K562 (cell line): ENCODE measurements around the gene EPHA2. TPM values are rescaled to one million over a fixed set of nuclear protein-coding genes. Genes with fewer than 3 reads are reported as not detected.

Experiments used
- ARID1B ChIP-seq: fragments of 450-650 bp; IDR thresholded peaks from 2 replicates; pipeline ENCODE4 v1.6.1; 2016; ENCODE audit warnings: antibody characterized with exemption, mild to moderate bottlenecking, inconsistent platforms
- ARNT ChIP-seq, 2 experiments: fragments of 450-650 bp; IDR thresholded peaks; 2 replicates each; pipeline ENCODE4 v1.6.1; 2016; ENCODE audit warnings: mild to moderate bottlenecking in 1 of 2
- CBFA2T2 ChIP-seq: fragments of 450-650 bp; conservative IDR thresholded peaks from 2 replicates; pipeline ENCODE4 v1.6.1; 2017; ENCODE audit warnings: mild to moderate bottlenecking
- CBFA2T3 ChIP-seq: fragments of 450-650 bp; IDR thresholded peaks from 2 replicates; pipeline ENCODE4 v1.6.1; 2017
- CBX1 ChIP-seq: sonication (generic); IDR thresholded peaks from 2 replicates; pipeline ENCODE4 v1.6.1; 2016; ENCODE audit warnings: antibody characterized with exemption, low read depth, mild to moderate bottlenecking
- COPS2 ChIP-seq: fragments of 450-650 bp; conservative IDR thresholded peaks from 2 replicates; pipeline ENCODE4 v1.6.1; 2016; ENCODE audit warnings: mild to moderate bottlenecking, moderate library complexity
- CREM ChIP-seq: IDR thresholded peaks from 2 replicates; pipeline ENCODE4 v1.6.1; 2014; ENCODE audit warnings: antibody characterized with exemption, low read depth
- DMBX1 ChIP-seq: fragments of 250-450 bp; sonication (Bioruptor Pico); IDR thresholded peaks from 2 replicates; pipeline ENCODE4 v1.8.0; 2022; ENCODE audit warnings: inconsistent platforms, mild to moderate bottlenecking, moderate library complexity, borderline replicate concordance
- ETV6 ChIP-seq, 3 experiments: fragments of 150-350 bp in 1 of 3; sonication (generic) in 1 of 3; formaldehyde crosslinking in 1 of 3; IDR thresholded peaks; 2 replicates each; pipeline versions ENCODE4 v1.6.1 to v1.8.0; 2014 to 2022; ENCODE audit warnings: borderline replicate concordance in 2 of 3, low read depth in 2 of 3, antibody characterized with exemption in 1 of 3, low read length in 1 of 3, mild to moderate bottlenecking in 1 of 3, missing genetic modification reagents in 1 of 3
- JUND ChIP-seq, 2 experiments: IDR thresholded peaks; 2 replicates in 1 of 2; 3 replicates in 1 of 2; pipeline ENCODE4 v1.6.1; 2011; ENCODE audit warnings: borderline replicate concordance in 2 of 2, low read depth in 2 of 2, low read length in 2 of 2, improper control_type of control experiment in 1 of 2, missing biosample characterization in 1 of 2, missing genetic modification characterization in 1 of 2, missing genetic modification reagents in 1 of 2
- MTA2 ChIP-seq: fragments of 450-650 bp; IDR thresholded peaks from 2 replicates; pipeline ENCODE4 v1.6.1; 2016; ENCODE audit warnings: low read depth
- RCOR1 ChIP-seq, 2 experiments: IDR thresholded peaks; 2 replicates each; pipeline ENCODE4 v1.6.1; 2012; ENCODE audit warnings: low read depth in 2 of 2, low read length in 2 of 2, borderline replicate concordance in 1 of 2, improper control_type of control experiment in 1 of 2
- RUNX1 ChIP-seq: sonication (generic); IDR thresholded peaks from 2 replicates; pipeline ENCODE4 v1.6.1; 2016; ENCODE audit warnings: antibody characterized with exemption, low read depth
- SMARCE1 ChIP-seq: fragments of 450-650 bp; IDR thresholded peaks from 2 replicates; pipeline ENCODE4 v1.7.1; 2016; ENCODE audit warnings: mild to moderate bottlenecking
- TCF3 ChIP-seq: sonication (generic); formaldehyde crosslinking; IDR thresholded peaks from 2 replicates; pipeline ENCODE4 v1.4.0; 2020; ENCODE audit warnings: mild to moderate bottlenecking, missing genetic modification reagents
- ZBTB1 ChIP-seq: sonication (generic); formaldehyde crosslinking; IDR thresholded peaks from 2 replicates; pipeline ENCODE4 v1.8.1; 2023; ENCODE audit warnings: missing genetic modification reagents, low read depth, mild to moderate bottlenecking, borderline replicate concordance
- ZBTB17 ChIP-seq: fragments of 450-650 bp; formaldehyde crosslinking; IDR thresholded peaks from 2 replicates; pipeline ENCODE4 v1.4.0; 2020; ENCODE audit warnings: mild to moderate bottlenecking
- ZEB2 ChIP-seq: fragments of 450-650 bp; IDR thresholded peaks from 2 replicates; pipeline ENCODE4 v1.6.1; 2016
- ZNF347 ChIP-seq: fragments of 450-650 bp; formaldehyde crosslinking; IDR thresholded peaks from 2 replicates; pipeline ENCODE4 v1.4.0; 2020; ENCODE audit warnings: low read depth, mild to moderate bottlenecking, moderate library complexity
- ZNF395 ChIP-seq: fragments of 200-800 bp; sonication (Bioruptor generic); IDR thresholded peaks from 2 replicates; pipeline ENCODE4 v1.6.1; 2017; ENCODE audit warnings: missing genetic modification characterization, missing compliant biosample characterization
- ZNF696 ChIP-seq: fragments of 250-450 bp; sonication (Bioruptor Pico); conservative IDR thresholded peaks from 2 replicates; pipeline ENCODE4 v1.4.0; 2020; ENCODE audit warnings: mild to moderate bottlenecking, moderate library complexity
- ZNF785 ChIP-seq: fragments of 250-450 bp; sonication (Bioruptor Pico); IDR thresholded peaks from 2 replicates; pipeline ENCODE4 v1.4.0; 2020; ENCODE audit warnings: mild to moderate bottlenecking
- ZNF830 ChIP-seq: fragments of 250-450 bp; sonication (Bioruptor Pico); IDR thresholded peaks from 2 replicates; pipeline ENCODE4 v1.5.0; 2021; ENCODE audit warnings: mild to moderate bottlenecking
- polyA plus RNA-seq, 8 experiments: library from polyadenylated mRNA; depleted of rRNA in 4 of 8; stranded (reverse) in 5 of 8; unstranded in 3 of 8; fragments of >200 nt; fragmentation: Nextera tagmentation in 2 of 8; fragmentation: Illumina TruSeq in 1 of 8; extraction: Ambion mirVana in 2 of 8; extraction: Trizol in 1 of 8; gene quantifications; 2 replicates each; pipeline versions ENCODE4 v1.2.1 to v1.2.3, GENCODE V29; 2011 to 2014; ENCODE audit warnings: inconsistent platforms in 1 of 8, missing spikeins in 1 of 8
- total RNA-seq, 7 experiments: library from RNA; depleted of rRNA in 6 of 7; stranded (reverse); fragments of >200 nt in 6 of 7; fragmentation: Illumina TruSeq in 2 of 7; extraction: Trizol in 2 of 7; gene quantifications; 2 replicates each; pipeline versions ENCODE4 v1.2.1 to v1.2.3, GENCODE V29; 2011 to 2021; ENCODE audit warnings: low replicate concordance in 1 of 7
- TF ChIP-seq, protein P1 (sequence below), 2 experiments: IDR thresholded peaks; 2 replicates each; pipeline ENCODE4 v1.6.1; 2011; ENCODE audit warnings: borderline replicate concordance in 1 of 2, control low read depth in 1 of 2, low read depth in 1 of 2, low read length in 1 of 2, mild to moderate bottlenecking in 1 of 2, mixed read lengths in 1 of 2, moderate library complexity in 1 of 2; ENCODE audit not compliant: insufficient read depth in 1 of 2, insufficient read length in 1 of 2, poor library complexity in 1 of 2, severe bottlenecking in 1 of 2; ENCODE audit errors: extremely low read depth in 1 of 2
- TF ChIP-seq, protein P2 (sequence below), 2 experiments: fragments of 250-450 bp in 1 of 2; fragments of 450-650 bp in 1 of 2; sonication (Bioruptor Pico) in 1 of 2; IDR thresholded peaks; 2 replicates each; pipeline versions ENCODE4 v1.6.1 to v1.8.0; 2016 to 2021; ENCODE audit warnings: mild to moderate bottlenecking in 2 of 2, moderate library complexity in 2 of 2, missing compliant biosample characterization in 1 of 2, missing genetic modification characterization in 1 of 2

The EPHA2 gene
- total and polyA plus RNA-seq, 9 of the 15 experiments (the other 6 are each of a cell fraction or from before 2014, with no cell fraction given) = 0.04 to 0.40 (median 0.07) TPM; not detected in 4

DNA sequence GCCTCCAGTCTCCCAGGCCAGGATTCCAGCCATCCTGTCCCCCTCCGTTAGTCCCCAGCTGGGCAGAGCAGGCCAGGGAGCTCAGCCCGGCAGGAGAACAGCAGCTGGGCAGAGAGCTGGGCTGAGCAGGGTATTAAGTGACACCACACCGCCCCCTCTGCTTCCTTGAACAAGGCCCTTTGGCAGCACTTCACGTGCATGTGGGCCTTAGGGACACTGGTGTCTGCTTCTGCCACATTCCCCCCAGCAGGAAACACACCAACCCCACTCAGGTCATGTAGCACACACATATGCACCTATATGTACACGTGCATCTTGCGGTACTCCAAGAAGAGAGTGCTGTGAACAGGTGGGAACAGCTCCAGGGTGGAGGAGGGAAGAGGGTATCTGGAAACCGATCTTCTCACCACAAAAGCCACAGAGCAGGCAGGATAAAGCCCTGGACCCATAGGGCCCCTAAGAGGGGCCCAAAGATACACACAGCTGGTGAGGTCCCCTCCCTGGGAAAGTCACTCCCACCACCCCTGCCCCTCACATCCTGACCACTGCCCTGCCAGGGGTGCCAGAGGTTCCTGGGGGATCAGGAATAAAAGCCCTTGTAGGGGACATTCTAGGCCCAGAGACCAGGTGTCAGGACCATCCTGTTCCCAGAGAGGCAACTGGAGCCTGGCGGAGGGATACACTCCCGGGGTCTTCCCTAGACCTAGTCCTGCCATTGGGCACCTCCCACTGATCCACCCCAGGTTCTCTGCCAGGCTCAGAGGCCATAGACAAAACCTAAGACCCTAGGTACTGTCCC, 4.5 kb downstream of the EPHA2 start (continued):
- no peak for TF ChIP-seq ZNF347 (CRISPR knock-in tag)
- no peak for TF ChIP-seq ZBTB17
- TF ChIP-seq DMBX1 (CRISPR knock-in tag) = no peak
- no peak for TF ChIP-seq ZNF830 (CRISPR knock-in tag)
- no peak for TF ChIP-seq ZNF785
- TF ChIP-seq TCF3 (CRISPR knock-in tag) = peak; percentile 69
- no peak for TF ChIP-seq CBX1
- no peak for TF ChIP-seq COPS2
- peak; percentile 21 to 95; a peak in 3 of 4 replicates for TF ChIP-seq RCOR1 (IDR thresholded peaks at IDR 0.05; ENCODE audit: borderline replicate concordance in 1 of 2, low read depth in 2 of 2, low read length in 2 of 2)
- TF ChIP-seq ZEB2 = peak; percentile 79
- no peak for TF ChIP-seq ZNF696 (CRISPR knock-in tag)
- 0 out of 2 replicates have a peak, but pooled peaks have one; percentile 15 for TF ChIP-seq MTA2
- TF ChIP-seq ZNF395 (CRISPR knock-in tag) = peak; percentile 42; the same call in 1 of the 2 replicates
- 0 out of 4 replicates have a peak, but pooled peaks of 1 of the 2 experiments have one; percentile 26 for TF ChIP-seq ARNT (IDR thresholded peaks at IDR 0.05)
- TF ChIP-seq CREM = peak; percentile 35; the same call in 1 of the 2 replicates
- peak; percentile 76; the same call in 1 of the 2 replicates for TF ChIP-seq ZBTB1 (CRISPR knock-in tag)
- TF ChIP-seq, protein P1, sequence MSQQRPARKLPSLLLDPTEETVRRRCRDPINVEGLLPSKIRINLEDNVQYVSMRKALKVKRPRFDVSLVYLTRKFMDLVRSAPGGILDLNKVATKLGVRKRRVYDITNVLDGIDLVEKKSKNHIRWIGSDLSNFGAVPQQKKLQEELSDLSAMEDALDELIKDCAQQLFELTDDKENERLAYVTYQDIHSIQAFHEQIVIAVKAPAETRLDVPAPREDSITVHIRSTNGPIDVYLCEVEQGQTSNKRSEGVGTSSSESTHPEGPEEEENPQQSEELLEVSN (IDR thresholded peaks at IDR 0.05; ENCODE audit: borderline replicate concordance in 1 of 2, extremely low read depth in 1 of 2, insufficient read depth in 1 of 2, insufficient read length in 1 of 2, low read depth in 1 of 2, low read length in 1 of 2, poor library complexity in 1 of 2, severe bottlenecking in 1 of 2) = peak in 1 of 2 experiments; percentile 10
- TF ChIP-seq, protein P2, sequence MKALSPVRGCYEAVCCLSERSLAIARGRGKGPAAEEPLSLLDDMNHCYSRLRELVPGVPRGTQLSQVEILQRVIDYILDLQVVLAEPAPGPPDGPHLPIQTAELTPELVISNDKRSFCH (CRISPR knock-in tag; IDR thresholded peaks at IDR 0.05) = no peak
- TF ChIP-seq, protein P2 (tag; IDR thresholded peaks at IDR 0.05) = peak; percentile 89
- TF ChIP-seq SMARCE1 = peak; percentile 86; the same call in 1 of the 2 replicates
- no peak for TF ChIP-seq ETV6 (IDR thresholded peaks at IDR 0.05; ENCODE audit: borderline replicate concordance in 1 of 2, low read depth in 2 of 2, low read length in 1 of 2)
- TF ChIP-seq ETV6 (CRISPR knock-in tag; IDR thresholded peaks at IDR 0.05; ENCODE audit: borderline replicate concordance) = no peak
- peak; percentile 100 for TF ChIP-seq RUNX1
- TF ChIP-seq ARID1B = peak; percentile 81
- TF ChIP-seq CBFA2T2 = peak; percentile 87
- TF ChIP-seq CBFA2T3 = peak; percentile 89
- peak; percentile 41; the same call in 1 of the 2 replicates for TF ChIP-seq JUND (IDR thresholded peaks at IDR 0.05; ENCODE audit: borderline replicate concordance, low read depth, low read length)
- TF ChIP-seq JUND (tag; IDR thresholded peaks at IDR 0.05; ENCODE audit: borderline replicate concordance, low read depth, low read length) = peak; percentile 43; the same call in 1 of the 3 replicates
